Stimulated activated CD8-positive, alpha-beta memory T cell treated with anti-CD3 and anti-CD28 coated beads, Interleukin-15, amount 100 ng/mL, for 4 hours (primary cell): ENCODE data around the gene CCR5AS.

Source experiments
- DNase-seq, 2 donors: peaks; one replicate each; pipeline ENCODE4 v3.0.0-alpha.2; 2020; ENCODE audit warnings: low read depth in 2 of 2

The CCR5AS gene

DNA sequence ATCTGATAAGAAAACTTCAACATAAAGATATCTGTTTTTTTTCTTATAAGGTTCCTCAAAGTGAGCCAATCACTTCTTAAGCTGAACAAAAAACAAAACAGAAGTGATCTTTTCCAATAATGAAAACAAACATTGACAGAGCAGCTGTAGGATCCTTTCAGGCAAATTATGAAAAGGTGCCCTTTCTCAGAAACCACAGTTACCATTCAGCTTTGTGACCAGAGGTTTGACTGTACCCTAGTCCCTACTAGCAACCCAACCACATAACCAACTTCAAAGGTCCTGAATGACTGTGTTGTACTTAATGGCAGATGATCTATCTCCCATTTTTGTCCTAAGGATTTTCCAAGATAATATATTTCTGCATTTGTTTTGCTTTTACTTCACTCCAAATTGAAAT, 92.3 kb downstream of the CCR5AS start:
- DNase-seq, result no peak
